Erythroblast (primary cell): ENCODE results near the gene LRCH3.

ENCODE experiments used
- DNase-seq, 2 experiments: peaks; one replicate each; lab custom pipeline; 2025; lab: John Stamatoyannopoulos, UW
- GATA1 ChIP-seq: IDR thresholded peaks from 2 replicates; pipeline ENCODE4 v1.6.1; 2011; ENCODE audit warnings: low read depth, mild to moderate bottlenecking, control low read depth, low read length, moderate library complexity
- POLR2A ChIP-seq: IDR thresholded peaks from 2 replicates; pipeline ENCODE4 v1.6.1; 2011; ENCODE audit warnings: mild to moderate bottlenecking, low read length

The LRCH3 gene

DNA sequence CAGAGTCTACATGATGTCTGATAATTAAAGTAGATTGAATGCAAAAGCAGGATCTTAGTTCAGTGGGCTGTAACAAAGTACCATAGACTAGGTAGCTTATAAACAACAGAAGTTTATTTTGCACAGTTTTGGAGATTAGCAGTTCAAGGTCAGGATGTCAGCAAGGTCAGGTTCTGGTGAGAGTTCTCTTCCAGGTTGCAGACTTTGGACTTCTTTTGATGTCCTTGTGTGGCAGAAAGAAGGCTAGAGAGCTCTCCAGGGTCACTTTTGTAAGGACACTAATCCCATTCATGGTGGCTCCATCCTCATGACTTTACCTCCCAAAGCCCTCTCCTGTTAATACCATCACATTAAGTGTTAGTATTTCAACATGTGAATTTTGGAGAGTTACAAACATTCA is 29.3 kb upstream of the LRCH3 start:
- DNase-seq, result no peak
- TF ChIP-seq POLR2A (no peak), GATA1 (no peak)

DNA sequence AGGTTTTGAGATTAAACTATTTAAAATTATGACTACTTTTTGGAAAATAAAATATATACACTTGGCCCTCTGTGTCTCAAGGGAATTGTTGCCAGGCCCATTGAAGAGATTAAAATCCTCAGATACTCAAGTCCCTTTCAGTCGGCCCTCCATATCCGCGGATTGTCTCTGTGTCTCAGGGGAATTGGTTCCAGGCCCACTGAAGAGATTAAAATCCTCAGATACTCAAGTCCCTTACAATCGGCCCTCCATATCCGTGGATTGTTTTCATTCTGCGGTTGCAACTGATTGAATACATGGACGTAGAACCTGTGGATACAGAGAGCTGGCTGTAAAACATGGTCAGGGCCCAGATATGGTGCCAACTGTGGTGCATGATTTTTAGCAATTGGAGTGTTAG is 15.7 kb upstream of the LRCH3 start:
- DNase-seq, result no peak
- TF ChIP-seq GATA1, result no peak
- no peak for TF ChIP-seq POLR2A

DNA sequence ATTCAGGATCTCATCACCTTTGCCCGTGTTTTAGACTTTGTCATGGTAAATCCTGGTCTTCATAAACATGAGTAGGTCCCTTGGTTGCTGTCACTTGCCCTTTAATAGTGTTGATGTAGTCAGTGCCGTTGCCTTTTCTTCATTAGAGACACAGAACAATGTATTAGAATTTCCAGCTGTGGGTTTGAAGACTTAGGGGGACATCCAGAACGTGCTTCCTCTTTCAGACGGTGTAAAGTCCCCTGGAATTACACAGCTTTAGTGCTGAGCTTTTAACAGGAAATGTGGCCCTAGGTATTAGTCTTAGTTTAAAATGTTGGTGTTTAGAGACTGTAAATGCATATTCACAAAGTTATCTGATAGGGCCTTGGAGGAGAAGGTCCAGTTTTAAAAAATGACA is 8.8 kb upstream of the LRCH3 start:
- no peak for TF ChIP-seq POLR2A
- no peak for TF ChIP-seq GATA1

DNA sequence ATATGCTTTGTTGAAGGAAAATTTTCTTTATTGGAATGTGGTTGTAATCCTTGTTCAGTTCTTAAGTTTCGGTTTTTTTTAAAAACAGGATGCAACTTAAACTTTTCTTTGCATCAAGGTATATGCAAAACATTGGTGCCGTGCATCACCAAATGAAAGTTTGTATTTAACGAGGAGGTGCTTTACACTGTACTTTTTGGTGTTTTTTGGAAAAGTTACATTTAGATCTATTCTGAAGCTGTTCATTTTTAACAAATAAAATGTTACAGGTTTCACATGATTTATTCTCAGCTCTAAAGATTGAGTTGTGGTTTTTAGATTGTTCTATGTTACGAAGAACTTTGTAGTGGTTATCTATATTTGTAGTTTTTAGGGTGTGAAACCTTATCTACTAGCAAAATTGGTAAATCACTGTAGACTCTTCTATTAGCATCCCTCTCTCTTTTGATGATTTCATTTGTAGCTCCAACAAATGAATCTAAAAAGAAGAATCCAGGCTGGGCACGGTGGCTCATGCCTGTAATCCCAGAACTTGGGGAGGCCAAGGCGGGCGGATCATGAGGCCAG is 7.0 kb upstream of the LRCH3 start:
- no peak for DNase-seq
- TF ChIP-seq GATA1 (no peak), POLR2A (no peak)

More for the DNA sequence above, 8.8 kb upstream of the LRCH3 start:
- no peak for DNase-seq

DNA sequence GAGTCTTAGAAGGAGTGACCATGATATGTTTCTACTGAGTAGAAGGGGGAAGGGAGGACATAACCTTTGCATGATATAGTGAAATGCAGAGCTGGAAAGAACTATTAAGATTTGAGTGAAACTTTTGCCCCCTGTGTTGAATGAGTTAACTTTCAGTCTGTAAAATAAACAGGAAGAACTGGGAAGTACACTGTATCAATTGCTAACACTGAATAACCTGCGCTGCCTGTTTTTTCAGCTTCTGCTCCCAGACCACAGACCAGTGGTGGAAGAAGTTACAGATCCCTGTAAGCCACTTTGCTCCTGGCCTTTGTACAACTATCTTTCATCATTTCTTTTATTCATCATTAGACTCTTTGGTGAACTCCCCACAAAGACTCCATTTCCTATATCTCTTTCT is 3.6 kb upstream of the LRCH3 start:
- no peak for TF ChIP-seq GATA1
- no peak for TF ChIP-seq POLR2A
- no peak for DNase-seq

DNA sequence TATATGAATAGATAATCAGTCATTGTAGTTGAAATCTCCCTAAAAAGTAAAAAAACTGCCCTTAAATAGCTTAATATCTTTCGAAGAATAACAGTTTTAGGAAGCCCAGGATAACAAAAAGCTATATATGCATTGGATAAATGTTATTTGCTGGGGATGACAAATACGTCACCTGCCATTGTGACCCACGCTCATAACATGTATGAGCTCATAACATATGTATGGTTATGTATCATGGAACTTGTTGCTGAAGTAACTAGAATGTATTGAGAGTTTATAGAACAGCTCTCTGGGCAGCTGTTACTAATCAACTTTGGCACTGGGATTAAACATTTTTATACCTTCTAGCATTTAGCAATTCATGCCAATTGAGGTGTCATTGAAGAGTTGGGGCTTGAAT is 1.7 kb upstream of the LRCH3 start:
- no peak for DNase-seq
- no peak for TF ChIP-seq POLR2A
- no peak for TF ChIP-seq GATA1

DNA sequence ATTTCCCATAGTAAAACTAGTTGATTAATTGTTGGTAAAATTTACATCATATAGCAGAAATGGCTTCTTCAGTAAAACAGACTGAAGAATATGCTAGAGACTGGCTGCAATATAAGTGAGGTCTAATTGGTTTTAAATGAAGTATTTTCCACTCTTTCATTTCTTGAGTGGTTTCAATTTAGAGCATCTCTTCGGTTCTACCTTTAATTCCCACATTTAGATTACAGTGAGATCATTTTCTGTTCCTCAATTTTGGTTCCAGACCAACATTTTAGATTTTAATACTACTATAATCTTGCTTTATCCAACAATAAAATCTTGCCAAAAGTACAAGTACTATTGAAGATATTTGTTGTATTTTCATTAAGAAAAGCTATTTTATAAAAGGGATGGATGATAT is 1.0 kb upstream of the LRCH3 start:
- no peak for TF ChIP-seq GATA1
- TF ChIP-seq POLR2A, result no peak
- no peak for DNase-seq

DNA sequence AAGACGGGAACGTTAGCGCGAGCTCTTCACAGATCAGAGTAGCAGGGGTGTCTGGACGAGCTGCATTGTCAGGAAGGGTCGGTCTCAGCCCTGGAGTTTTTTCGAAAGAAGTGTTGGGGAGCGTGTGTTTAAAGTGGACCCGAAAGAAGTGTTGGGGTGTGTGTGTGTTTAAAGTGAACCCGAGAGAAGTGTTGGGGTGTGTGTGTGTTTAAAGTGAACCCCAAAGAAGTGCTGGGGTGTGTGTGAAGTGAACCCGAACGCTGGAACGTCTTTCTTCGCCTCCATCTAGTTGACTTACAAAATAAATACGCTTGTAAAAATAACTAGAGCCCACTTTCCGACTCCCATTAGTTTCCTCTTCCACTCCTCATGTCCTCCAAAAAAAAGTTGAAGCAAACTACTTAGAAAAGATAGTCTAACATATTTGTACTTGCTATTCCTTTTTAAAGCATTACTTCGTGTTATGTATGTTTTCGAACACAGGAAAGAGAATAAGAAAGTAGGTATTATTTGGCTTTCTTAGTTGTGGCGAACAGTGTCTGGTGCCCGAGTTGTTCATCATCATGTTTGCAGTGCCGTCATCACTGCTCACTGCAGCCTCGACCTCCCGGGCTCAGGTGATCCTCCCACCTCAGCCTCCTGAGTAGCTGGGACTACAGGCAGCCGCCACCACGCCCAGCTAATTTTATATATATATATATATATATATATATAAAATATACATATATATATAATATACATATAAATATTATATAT is 1.0 kb downstream of the LRCH3 start:
- peak in 1 of 2 experiments; percentile 64 for DNase-seq
- TF ChIP-seq GATA1 (no peak), POLR2A (no peak)

DNA sequence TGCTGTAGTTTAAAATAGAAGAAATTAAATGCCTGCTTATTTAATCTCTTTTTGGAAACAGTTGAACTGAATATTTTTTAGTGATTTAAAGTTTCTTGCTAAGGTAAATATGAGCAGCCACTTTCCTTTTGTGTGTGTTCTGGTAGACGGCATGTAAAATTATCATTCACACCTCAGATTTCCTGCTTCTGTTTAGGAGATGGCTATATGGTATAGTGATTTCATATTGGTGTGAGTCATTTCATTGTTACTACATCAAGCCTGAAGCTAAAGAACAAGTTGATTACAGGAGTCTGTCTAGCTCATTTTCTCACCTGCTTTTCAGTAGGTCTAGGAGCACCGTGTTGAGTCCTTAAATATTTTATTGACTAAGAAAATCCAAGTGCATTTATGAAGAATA is 2.2 kb downstream of the LRCH3 start:
- DNase-seq, result peak in 1 of 2 experiments; percentile 17

DNA sequence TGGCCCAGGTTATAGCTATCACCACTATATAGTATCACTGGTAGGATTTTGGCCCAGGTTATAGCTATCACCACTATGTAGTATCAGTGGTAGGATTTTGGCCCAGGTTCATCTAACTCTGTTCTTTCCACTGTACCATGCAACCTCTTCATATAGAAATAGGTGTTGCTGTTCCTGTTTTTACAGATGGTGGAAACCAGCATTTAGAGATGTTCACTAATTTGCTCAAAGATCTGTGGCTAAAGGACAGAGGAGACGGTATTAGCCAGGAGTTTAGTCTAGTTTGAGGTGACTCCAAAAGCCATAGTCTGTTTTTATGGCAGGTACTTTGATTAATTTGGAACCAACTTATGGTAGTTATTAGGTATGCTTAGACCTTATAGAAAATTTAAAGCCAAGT is 3.1 kb downstream of the LRCH3 start:
- no peak for DNase-seq
- TF ChIP-seq GATA1, result no peak
- no peak for TF ChIP-seq POLR2A

More for the DNA sequence above, 2.2 kb downstream of the LRCH3 start:
- no peak for TF ChIP-seq GATA1
- TF ChIP-seq POLR2A, result no peak

DNA sequence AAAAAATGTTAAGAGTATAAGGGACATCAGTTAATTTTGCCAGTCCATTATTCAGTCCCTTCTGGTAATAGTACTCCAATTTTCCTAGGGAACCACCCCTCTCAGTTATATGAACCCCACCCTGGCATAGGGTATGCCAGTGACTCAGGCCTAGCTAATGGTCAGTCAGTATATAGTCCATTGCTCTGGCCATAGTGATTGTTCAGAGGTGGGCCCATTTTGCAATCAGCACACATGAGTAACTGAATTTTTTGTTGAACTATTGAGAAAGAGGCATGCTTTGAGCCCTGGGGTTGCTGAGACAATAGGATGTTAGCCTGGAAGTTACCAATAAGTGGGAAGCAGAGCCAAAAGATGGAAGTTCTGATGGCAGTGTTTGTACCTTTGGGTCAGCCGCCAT is 4.1 kb downstream of the LRCH3 start:
- no peak for DNase-seq
- no peak for TF ChIP-seq GATA1
- no peak for TF ChIP-seq POLR2A

DNA sequence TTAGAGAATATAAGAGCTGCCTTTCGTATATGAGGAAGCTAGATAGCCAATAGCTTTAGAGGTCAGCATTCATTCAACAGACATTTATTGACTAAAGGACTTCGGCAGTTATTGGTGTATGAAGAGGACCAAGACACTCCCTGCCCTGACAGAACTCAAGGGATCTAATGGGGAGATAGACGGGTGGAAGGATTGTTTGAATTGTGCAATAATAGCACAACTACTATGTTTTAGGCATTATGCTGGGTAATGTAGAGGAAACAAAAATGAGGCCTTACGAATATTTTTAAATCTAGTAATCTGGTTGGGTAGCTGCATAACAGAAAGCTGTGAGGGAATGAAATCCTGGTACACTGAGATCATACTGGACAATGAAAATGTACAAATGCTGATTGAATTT is 5.0 kb downstream of the LRCH3 start:
- TF ChIP-seq GATA1, result no peak
- no peak for TF ChIP-seq POLR2A
- no peak for DNase-seq

DNA sequence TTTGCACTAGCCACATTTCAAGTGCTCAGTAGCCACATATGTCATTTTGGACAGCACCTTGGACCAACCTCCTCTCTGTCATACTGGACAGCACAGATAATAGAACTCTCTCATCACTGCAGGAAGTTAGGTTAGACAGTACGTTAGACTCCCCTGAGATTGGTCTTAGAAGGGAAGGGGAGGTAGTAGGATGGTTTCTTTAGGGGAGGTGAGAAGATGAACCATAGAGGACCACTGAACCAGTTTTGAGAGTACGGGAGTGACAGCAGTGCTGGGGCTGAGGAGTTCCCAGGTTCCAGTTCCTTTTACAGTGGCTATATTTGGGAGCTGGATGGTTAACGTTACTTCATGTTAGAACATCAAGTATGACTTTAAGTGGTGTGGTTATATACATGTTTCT is 7.8 kb downstream of the LRCH3 start:
- no peak for TF ChIP-seq POLR2A
- TF ChIP-seq GATA1, result no peak
- DNase-seq, result no peak

DNA sequence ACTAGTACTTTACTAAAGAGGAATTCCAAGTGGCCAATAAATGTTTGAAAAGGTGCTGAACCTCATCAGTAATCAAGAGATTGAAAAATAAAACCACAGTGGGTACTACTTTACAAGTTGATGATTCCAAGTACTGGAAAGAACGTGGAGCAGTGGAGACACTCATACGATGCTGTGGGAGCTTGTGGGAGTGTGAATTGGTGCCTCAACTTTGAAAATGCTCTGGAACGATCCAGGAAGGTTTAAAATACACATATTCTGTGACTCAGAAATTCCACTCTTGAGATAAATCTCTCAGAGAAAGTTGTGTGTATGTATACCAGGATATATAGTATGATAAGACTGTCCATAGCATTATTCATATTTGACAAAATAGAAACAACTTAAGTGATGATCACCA is 9.3 kb downstream of the LRCH3 start:
- DNase-seq, result no peak
- TF ChIP-seq POLR2A (no peak), GATA1 (no peak)

DNA sequence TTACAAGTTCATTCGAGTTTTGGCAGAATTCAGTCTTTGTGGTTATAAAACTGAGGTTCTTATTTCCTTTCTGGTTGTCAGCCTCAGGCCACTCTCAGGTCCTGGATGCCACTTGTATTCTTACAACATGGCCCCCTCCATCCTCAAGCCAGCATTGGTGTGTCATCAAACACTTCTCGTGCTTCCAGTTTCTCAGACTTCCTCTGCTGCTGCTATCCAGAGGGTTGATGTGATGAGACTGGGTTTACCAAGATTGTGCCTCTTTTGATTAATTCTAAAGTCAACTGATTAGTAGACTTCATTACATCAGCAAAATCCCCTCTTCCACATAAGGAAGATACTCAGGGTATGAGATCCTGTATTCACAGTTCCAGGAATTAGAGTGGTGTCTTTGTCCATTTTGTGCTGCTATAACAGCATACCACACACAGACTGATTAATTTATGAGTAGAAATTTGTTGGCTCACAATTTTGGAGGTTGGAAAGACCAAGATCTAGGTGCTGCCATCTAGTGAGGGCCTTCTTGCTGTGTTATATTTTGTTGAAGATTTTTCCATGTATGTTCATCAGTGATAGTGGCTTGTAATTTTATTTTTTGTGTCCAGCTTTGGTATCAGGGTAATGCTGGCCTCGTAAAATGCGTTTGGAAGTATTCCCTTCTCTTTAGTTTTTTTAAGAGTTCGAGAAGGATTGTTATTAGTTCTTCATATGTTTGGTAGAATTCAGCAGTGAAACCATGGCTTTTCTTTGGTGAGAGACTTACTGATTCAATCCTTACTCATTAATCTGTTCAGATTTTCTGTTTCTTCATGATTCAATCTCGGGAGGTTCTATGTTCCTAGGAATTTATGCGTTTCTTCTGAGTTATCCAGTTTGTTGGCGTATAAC is 11.1 kb downstream of the LRCH3 start:
- peak; percentile 32 to 42 for DNase-seq
- TF ChIP-seq GATA1 (no peak), POLR2A (no peak)
